DND-41 (cell line): Measurements from ENCODE around the gene MACROD2.

Experiments
- CTCF ChIP-seq: IDR thresholded peaks from 2 replicates; pipeline ENCODE4 v1.5.1; 2012; ENCODE audit warnings: borderline replicate concordance, low read length, moderate library complexity, mild to moderate bottlenecking; ENCODE audit not compliant: poor library complexity, severe bottlenecking; ENCODE audit errors: extremely low read depth
- EZH2 ChIP-seq: IDR thresholded peaks from 3 replicates; pipeline ENCODE4 v1.6.1; 2012; ENCODE audit warnings: borderline replicate concordance, low read depth, mild to moderate bottlenecking, moderate library complexity, low read length, inconsistent platforms; ENCODE audit not compliant: severe bottlenecking

DNA sequence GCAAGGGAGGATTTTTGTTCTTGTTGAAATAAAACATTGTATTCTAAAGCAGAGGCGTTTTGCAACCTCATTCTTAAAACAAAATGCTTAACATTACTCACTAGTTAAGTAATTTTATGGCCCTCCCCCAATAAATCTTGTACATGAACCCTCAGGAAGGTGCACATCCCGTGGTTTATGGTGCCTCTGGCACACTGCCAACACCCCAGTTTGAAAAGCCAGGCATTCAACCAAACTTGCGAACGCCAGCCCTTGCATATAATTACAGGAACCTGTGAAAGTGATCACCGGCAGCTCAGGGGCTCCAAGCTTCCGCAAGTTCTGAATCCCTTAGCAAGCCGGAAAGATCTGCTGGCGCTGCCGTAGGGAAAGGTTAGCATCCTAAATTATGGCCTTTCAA is 1451.1 kb downstream of the MACROD2 start:
- TF ChIP-seq CTCF (no peak), EZH2 (no peak)
